K562 (cell line): Measurements from ENCODE around the gene P4HB. TPM values are rescaled to one million over a fixed set of nuclear protein-coding genes. Genes with fewer than 3 reads are reported as not detected.

Experiments used
- BACH1 ChIP-seq: fragments of 200-800 bp; sonication (Bioruptor generic); IDR thresholded peaks from 2 replicates; pipeline ENCODE4 v1.6.1; 2016; ENCODE audit warnings: missing genetic modification characterization, missing compliant biosample characterization
- HLTF ChIP-seq: fragments of 450-650 bp; IDR thresholded peaks from 2 replicates; pipeline ENCODE4 v1.6.1; 2016
- IRF2 ChIP-seq: sonication (generic); formaldehyde crosslinking; IDR thresholded peaks from 2 replicates; pipeline ENCODE4 v1.8.1; 2022; ENCODE audit warnings: mild to moderate bottlenecking, missing genetic modification reagents
- KLF1 ChIP-seq: fragments of 450-650 bp; IDR thresholded peaks from 2 replicates; pipeline ENCODE4 v1.6.1; 2016; ENCODE audit warnings: missing genetic modification characterization, missing compliant biosample characterization
- NRF1 ChIP-seq, 2 experiments: fragments of 450-650 bp; IDR thresholded peaks in 1 of 2; conservative IDR thresholded peaks in 1 of 2; 2 replicates each; pipeline ENCODE4 v1.6.1; 2014; ENCODE audit warnings: mild to moderate bottlenecking in 2 of 2
- PREB ChIP-seq: sonication (generic); formaldehyde crosslinking; IDR thresholded peaks from 2 replicates; pipeline ENCODE4 v1.8.1; 2023; ENCODE audit warnings: mild to moderate bottlenecking, missing genetic modification reagents
- TAL1 ChIP-seq: fragments of 450-650 bp; IDR thresholded peaks from 2 replicates; pipeline ENCODE4 v1.6.1; 2016; ENCODE audit warnings: mild to moderate bottlenecking
- ZBTB7A ChIP-seq: IDR thresholded peaks from 2 replicates; pipeline ENCODE4 v1.6.1; 2011; ENCODE audit warnings: low read depth, mild to moderate bottlenecking, low read length, moderate library complexity, borderline replicate concordance; ENCODE audit not compliant: control insufficient read depth
- ZNF134 ChIP-seq: fragments of 250-450 bp; sonication (Bioruptor Pico); conservative IDR thresholded peaks from 2 replicates; pipeline ENCODE4 v1.4.0; 2020
- ZNF695 ChIP-seq: fragments of 450-650 bp; formaldehyde crosslinking; IDR thresholded peaks from 2 replicates; pipeline ENCODE4 v1.4.0; 2020; ENCODE audit warnings: mild to moderate bottlenecking, moderate library complexity
- polyA plus RNA-seq, 8 experiments: library from polyadenylated mRNA; depleted of rRNA in 4 of 8; stranded (reverse) in 5 of 8; unstranded in 3 of 8; fragments of >200 nt; fragmentation: Nextera tagmentation in 2 of 8; fragmentation: Illumina TruSeq in 1 of 8; extraction: Ambion mirVana in 2 of 8; extraction: Trizol in 1 of 8; gene quantifications; 2 replicates each; pipeline versions ENCODE4 v1.2.1 to v1.2.3, GENCODE V29; 2011 to 2014; ENCODE audit warnings: inconsistent platforms in 1 of 8, missing spikeins in 1 of 8
- total RNA-seq, 7 experiments: library from RNA; depleted of rRNA in 6 of 7; stranded (reverse); fragments of >200 nt in 6 of 7; fragmentation: Illumina TruSeq in 2 of 7; extraction: Trizol in 2 of 7; gene quantifications; 2 replicates each; pipeline versions ENCODE4 v1.2.1 to v1.2.3, GENCODE V29; 2011 to 2021; ENCODE audit warnings: low replicate concordance in 1 of 7
- TF ChIP-seq, protein P1 (sequence below): sonication (generic); formaldehyde crosslinking; IDR thresholded peaks from 2 replicates; pipeline ENCODE4 v1.8.1; 2023; ENCODE audit warnings: mild to moderate bottlenecking, missing genetic modification reagents
- TF ChIP-seq, protein P2 (sequence below), 2 experiments: fragments of 450-650 bp in 1 of 2; sonication (generic) in 1 of 2; formaldehyde crosslinking in 1 of 2; IDR thresholded peaks; 2 replicates each; pipeline versions ENCODE4 v1.7.1 to v1.9.0; 2016 to 2022; ENCODE audit warnings: inconsistent platforms in 1 of 2, mild to moderate bottlenecking in 1 of 2, missing genetic modification reagents in 1 of 2
- TF ChIP-seq, protein P3 (sequence below): fragments of 250-450 bp; sonication (Bioruptor Pico); IDR thresholded peaks from 2 replicates; pipeline ENCODE4 v1.4.0; 2020

The P4HB gene
- total and polyA plus RNA-seq, 9 of the 15 experiments (the other 6 are each of a cell fraction or from before 2014, with no cell fraction given): 4.4 to 645 (median 325) TPM

- TF ChIP-seq ZBTB7A: peak; percentile 97
- no peak for TF ChIP-seq KLF1
- TF ChIP-seq, protein P1, sequence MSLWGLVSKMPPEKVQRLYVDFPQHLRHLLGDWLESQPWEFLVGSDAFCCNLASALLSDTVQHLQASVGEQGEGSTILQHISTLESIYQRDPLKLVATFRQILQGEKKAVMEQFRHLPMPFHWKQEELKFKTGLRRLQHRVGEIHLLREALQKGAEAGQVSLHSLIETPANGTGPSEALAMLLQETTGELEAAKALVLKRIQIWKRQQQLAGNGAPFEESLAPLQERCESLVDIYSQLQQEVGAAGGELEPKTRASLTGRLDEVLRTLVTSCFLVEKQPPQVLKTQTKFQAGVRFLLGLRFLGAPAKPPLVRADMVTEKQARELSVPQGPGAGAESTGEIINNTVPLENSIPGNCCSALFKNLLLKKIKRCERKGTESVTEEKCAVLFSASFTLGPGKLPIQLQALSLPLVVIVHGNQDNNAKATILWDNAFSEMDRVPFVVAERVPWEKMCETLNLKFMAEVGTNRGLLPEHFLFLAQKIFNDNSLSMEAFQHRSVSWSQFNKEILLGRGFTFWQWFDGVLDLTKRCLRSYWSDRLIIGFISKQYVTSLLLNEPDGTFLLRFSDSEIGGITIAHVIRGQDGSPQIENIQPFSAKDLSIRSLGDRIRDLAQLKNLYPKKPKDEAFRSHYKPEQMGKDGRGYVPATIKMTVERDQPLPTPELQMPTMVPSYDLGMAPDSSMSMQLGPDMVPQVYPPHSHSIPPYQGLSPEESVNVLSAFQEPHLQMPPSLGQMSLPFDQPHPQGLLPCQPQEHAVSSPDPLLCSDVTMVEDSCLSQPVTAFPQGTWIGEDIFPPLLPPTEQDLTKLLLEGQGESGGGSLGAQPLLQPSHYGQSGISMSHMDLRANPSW (CRISPR knock-in tag): no peak
- TF ChIP-seq IRF2 (CRISPR knock-in tag): no peak
- no peak for TF ChIP-seq BACH1
- TF ChIP-seq, protein P2, sequence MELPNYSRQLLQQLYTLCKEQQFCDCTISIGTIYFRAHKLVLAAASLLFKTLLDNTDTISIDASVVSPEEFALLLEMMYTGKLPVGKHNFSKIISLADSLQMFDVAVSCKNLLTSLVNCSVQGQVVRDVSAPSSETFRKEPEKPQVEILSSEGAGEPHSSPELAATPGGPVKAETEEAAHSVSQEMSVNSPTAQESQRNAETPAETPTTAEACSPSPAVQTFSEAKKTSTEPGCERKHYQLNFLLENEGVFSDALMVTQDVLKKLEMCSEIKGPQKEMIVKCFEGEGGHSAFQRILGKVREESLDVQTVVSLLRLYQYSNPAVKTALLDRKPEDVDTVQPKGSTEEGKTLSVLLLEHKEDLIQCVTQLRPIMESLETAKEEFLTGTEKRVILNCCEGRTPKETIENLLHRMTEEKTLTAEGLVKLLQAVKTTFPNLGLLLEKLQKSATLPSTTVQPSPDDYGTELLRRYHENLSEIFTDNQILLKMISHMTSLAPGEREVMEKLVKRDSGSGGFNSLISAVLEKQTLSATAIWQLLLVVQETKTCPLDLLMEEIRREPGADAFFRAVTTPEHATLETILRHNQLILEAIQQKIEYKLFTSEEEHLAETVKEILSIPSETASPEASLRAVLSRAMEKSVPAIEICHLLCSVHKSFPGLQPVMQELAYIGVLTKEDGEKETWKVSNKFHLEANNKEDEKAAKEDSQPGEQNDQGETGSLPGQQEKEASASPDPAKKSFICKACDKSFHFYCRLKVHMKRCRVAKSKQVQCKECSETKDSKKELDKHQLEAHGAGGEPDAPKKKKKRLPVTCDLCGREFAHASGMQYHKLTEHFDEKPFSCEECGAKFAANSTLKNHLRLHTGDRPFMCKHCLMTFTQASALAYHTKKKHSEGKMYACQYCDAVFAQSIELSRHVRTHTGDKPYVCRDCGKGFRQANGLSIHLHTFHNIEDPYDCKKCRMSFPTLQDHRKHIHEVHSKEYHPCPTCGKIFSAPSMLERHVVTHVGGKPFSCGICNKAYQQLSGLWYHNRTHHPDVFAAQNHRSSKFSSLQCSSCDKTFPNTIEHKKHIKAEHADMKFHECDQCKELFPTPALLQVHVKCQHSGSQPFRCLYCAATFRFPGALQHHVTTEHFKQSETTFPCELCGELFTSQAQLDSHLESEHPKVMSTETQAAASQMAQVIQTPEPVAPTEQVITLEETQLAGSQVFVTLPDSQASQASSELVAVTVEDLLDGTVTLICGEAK (IDR thresholded peaks at IDR 0.05): no peak
- TF ChIP-seq, protein P2 (CRISPR knock-in tag; IDR thresholded peaks at IDR 0.05): no peak
- no peak for TF ChIP-seq ZNF695 (CRISPR knock-in tag)
- TF ChIP-seq NRF1 (conservative IDR thresholded peaks at IDR 0.05 in 1 of 2, IDR thresholded peaks at IDR 0.05 in 1 of 2): peak; percentile 73 to 75
- TF ChIP-seq HLTF: no peak
- no peak for TF ChIP-seq PREB (CRISPR knock-in tag)
- no peak for TF ChIP-seq ZNF134
- TF ChIP-seq, protein P3, sequence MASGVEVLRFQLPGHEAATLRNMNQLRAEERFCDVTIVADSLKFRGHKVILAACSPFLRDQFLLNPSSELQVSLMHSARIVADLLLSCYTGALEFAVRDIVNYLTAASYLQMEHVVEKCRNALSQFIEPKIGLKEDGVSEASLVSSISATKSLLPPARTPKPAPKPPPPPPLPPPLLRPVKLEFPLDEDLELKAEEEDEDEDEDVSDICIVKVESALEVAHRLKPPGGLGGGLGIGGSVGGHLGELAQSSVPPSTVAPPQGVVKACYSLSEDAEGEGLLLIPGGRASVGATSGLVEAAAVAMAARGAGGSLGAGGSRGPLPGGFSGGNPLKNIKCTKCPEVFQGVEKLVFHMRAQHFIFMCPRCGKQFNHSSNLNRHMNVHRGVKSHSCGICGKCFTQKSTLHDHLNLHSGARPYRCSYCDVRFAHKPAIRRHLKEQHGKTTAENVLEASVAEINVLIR (CRISPR knock-in tag): no peak
- no peak for TF ChIP-seq TAL1
Measured at GRCh38 chr17:81869221-81870130, 9.1 kb upstream of the P4HB start (continued).
